HepG2 (cell line): ENCODE measurements around the gene EEF1AKMT4. TPM values are rescaled to one million over a fixed set of nuclear protein-coding genes. Genes with fewer than 3 reads are reported as not detected.

ENCODE experiments used
- CEBPB ChIP-seq: IDR thresholded peaks from 2 replicates; pipeline ENCODE4 v1.6.1; 2011; ENCODE audit warnings: low read depth, low read length, improper control_type of control experiment, borderline replicate concordance
- ERF ChIP-seq: IDR thresholded peaks from 2 replicates; pipeline ENCODE4 v1.6.1; 2018; ENCODE audit warnings: missing biosample characterization, missing genetic modification reagents
- EZH2 ChIP-seq: conservative IDR thresholded peaks from 2 replicates; pipeline ENCODE4 v1.6.1; 2012; ENCODE audit warnings: mild to moderate bottlenecking, low read depth, low read length, moderate library complexity
- PLRG1 ChIP-seq: fragments of 450-650 bp; conservative IDR thresholded peaks from 2 replicates; pipeline ENCODE4 v1.6.1; 2016
- SNRNP70 ChIP-seq: fragments of 200-400 bp; formaldehyde crosslinking; IDR thresholded peaks from 2 replicates; pipeline ENCODE4 v1.6.1; 2017; ENCODE audit warnings: mild to moderate bottlenecking, low read depth, low read length, moderate library complexity
- XRCC5 ChIP-seq: fragments of 200-400 bp; formaldehyde crosslinking; optimal IDR thresholded peaks from 2 replicates; pipeline ENCODE3; 2017; ENCODE audit warnings: mild to moderate bottlenecking, low read length
- ZSCAN31 ChIP-seq: sonication (generic); formaldehyde crosslinking; IDR thresholded peaks from 2 replicates; pipeline ENCODE4 v1.5.0; 2020; ENCODE audit warnings: low read depth, mild to moderate bottlenecking, missing genetic modification reagents
- ZSCAN9 ChIP-seq: IDR thresholded peaks from 2 replicates; pipeline ENCODE4 v1.6.1; 2016; ENCODE audit warnings: borderline replicate concordance
- polyA plus RNA-seq, 8 experiments: library from polyadenylated mRNA; depleted of rRNA in 3 of 8; stranded (reverse) in 7 of 8; unstranded in 1 of 8; fragments of >200 nt; fragmentation: Illumina TruSeq in 4 of 8; extraction: Trizol in 4 of 8; gene quantifications; 2 replicates each; pipeline versions ENCODE4 v1.2.1 to v1.2.3, GENCODE V29; 2011 to 2016; ENCODE audit warnings: low read depth in 4 of 8, missing spikeins in 1 of 8, mixed read lengths in 1 of 8; ENCODE audit not compliant: insufficient read depth in 1 of 8
- total RNA-seq, 5 experiments: library from RNA; depleted of rRNA; stranded (reverse); fragments of >200 nt; fragmentation: Illumina TruSeq; extraction: Trizol; gene quantifications; 2 replicates each; pipeline ENCODE4 v1.2.3, GENCODE V29; 2016; ENCODE audit warnings: low read depth in 1 of 5
- TF ChIP-seq, protein P1 (sequence below): sonication (generic); formaldehyde crosslinking; IDR thresholded peaks from 2 replicates; pipeline ENCODE4 v1.4.0; 2020; ENCODE audit warnings: missing genetic modification reagents
- TF ChIP-seq, protein P2 (sequence below): IDR thresholded peaks from 2 replicates; pipeline ENCODE4 v1.6.1; 2012; ENCODE audit warnings: inconsistent platforms
- TF ChIP-seq, protein P3 (sequence below): fragments of 450-650 bp; IDR thresholded peaks from 2 replicates; pipeline ENCODE4 v1.6.1; 2017; ENCODE audit warnings: mild to moderate bottlenecking
- TF ChIP-seq, protein P4 (sequence below): sonication (generic); formaldehyde crosslinking; IDR thresholded peaks from 2 replicates; pipeline ENCODE4 v1.5.1; 2020; ENCODE audit warnings: missing genetic modification reagents, mild to moderate bottlenecking, borderline replicate concordance
- TF ChIP-seq, protein P5 (sequence below): sonication (generic); formaldehyde crosslinking; conservative IDR thresholded peaks from 2 replicates; pipeline ENCODE4 v1.4.0; 2020; ENCODE audit warnings: mild to moderate bottlenecking, missing genetic modification reagents, moderate library complexity
- TF ChIP-seq, protein P6 (sequence below): sonication (generic); formaldehyde crosslinking; IDR thresholded peaks from 2 replicates; pipeline ENCODE4 v1.4.0; 2020; ENCODE audit warnings: missing genetic modification reagents
- TF ChIP-seq, protein P7 (sequence below): sonication (generic); formaldehyde crosslinking; IDR thresholded peaks from 2 replicates; pipeline ENCODE4 v1.4.0; 2020; ENCODE audit warnings: missing genetic modification reagents

The EEF1AKMT4 gene
- total and polyA plus RNA-seq, 2 of the 13 experiments (the other 11 are each of a cell fraction or from before 2014, with no cell fraction given) = 13.1 to 15.8 TPM

DNA sequence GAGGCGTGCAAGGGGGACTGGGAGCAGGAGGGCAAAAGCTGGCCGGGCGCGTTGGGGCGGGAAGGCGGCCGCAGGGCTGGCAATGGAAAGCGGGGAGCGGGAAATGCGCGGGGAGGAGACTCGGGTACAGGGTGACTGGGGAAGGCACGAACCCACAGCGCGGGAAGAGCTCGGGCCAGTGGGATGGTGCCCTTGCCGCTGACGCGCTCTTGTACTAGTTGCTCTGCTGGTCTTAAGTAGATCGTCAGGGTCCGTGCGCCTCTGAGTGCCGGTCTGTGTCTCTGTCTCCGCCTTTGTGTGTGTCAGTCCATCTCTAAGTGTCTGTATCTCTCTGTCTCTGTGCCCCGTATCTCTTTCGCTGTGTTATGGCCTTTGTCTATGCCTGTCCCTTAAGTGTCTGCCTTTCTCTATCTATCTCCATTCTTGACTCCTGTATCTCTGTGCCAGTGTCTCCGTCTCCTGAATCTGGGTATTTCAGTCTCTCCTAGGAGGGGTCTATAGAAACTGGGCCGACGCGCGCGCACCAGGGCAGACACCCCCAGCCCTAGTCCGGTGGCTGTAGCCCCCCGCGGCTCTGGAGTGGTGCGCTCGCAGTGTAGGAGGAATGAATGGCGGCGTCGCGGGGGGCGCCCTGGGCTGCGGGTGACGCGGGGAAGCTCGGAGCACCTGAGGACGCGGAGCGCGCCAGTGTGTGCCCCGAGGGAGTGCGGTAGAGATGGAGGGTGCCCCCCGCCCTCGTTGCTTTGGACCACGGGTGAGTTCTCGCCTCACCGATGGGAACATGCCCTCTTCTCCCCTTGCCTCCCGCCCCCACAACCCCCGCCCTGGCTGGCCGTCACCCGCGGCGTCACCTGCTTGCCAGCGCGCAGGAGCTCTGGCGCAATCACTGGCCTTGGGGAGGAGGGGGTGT lies 12.6 kb downstream of the EEF1AKMT4 start (continued):
- TF ChIP-seq, protein P1, sequence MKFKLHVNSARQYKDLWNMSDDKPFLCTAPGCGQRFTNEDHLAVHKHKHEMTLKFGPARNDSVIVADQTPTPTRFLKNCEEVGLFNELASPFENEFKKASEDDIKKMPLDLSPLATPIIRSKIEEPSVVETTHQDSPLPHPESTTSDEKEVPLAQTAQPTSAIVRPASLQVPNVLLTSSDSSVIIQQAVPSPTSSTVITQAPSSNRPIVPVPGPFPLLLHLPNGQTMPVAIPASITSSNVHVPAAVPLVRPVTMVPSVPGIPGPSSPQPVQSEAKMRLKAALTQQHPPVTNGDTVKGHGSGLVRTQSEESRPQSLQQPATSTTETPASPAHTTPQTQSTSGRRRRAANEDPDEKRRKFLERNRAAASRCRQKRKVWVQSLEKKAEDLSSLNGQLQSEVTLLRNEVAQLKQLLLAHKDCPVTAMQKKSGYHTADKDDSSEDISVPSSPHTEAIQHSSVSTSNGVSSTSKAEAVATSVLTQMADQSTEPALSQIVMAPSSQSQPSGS (CRISPR knock-in tag) = no peak
- TF ChIP-seq ZSCAN9 (CRISPR knock-in tag) (no peak), PLRG1 (no peak), SNRNP70 (no peak), XRCC5 (no peak), ERF (CRISPR knock-in tag) (no peak), ZSCAN31 (CRISPR knock-in tag) (no peak), CEBPB (peak; percentile 70; the same call in 1 of the 2 replicates), EZH2 (peak; percentile 87; the same call in 1 of the 2 replicates)
- TF ChIP-seq, protein P2, sequence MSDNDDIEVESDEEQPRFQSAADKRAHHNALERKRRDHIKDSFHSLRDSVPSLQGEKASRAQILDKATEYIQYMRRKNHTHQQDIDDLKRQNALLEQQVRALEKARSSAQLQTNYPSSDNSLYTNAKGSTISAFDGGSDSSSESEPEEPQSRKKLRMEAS = peak; percentile 16
- TF ChIP-seq, protein P3, sequence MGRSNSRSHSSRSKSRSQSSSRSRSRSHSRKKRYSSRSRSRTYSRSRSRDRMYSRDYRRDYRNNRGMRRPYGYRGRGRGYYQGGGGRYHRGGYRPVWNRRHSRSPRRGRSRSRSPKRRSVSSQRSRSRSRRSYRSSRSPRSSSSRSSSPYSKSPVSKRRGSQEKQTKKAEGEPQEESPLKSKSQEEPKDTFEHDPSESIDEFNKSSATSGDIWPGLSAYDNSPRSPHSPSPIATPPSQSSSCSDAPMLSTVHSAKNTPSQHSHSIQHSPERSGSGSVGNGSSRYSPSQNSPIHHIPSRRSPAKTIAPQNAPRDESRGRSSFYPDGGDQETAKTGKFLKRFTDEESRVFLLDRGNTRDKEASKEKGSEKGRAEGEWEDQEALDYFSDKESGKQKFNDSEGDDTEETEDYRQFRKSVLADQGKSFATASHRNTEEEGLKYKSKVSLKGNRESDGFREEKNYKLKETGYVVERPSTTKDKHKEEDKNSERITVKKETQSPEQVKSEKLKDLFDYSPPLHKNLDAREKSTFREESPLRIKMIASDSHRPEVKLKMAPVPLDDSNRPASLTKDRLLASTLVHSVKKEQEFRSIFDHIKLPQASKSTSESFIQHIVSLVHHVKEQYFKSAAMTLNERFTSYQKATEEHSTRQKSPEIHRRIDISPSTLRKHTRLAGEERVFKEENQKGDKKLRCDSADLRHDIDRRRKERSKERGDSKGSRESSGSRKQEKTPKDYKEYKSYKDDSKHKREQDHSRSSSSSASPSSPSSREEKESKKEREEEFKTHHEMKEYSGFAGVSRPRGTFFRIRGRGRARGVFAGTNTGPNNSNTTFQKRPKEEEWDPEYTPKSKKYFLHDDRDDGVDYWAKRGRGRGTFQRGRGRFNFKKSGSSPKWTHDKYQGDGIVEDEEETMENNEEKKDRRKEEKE = no peak
- TF ChIP-seq, protein P4, sequence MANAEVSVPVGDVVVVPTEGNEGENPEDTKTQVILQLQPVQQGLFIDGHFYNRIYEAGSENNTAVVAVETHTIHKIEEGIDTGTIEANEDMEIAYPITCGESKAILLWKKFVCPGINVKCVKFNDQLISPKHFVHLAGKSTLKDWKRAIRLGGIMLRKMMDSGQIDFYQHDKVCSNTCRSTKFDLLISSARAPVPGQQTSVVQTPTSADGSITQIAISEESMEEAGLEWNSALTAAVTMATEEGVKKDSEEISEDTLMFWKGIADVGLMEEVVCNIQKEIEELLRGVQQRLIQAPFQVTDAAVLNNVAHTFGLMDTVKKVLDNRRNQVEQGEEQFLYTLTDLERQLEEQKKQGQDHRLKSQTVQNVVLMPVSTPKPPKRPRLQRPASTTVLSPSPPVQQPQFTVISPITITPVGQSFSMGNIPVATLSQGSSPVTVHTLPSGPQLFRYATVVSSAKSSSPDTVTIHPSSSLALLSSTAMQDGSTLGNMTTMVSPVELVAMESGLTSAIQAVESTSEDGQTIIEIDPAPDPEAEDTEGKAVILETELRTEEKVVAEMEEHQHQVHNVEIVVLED = no peak
- TF ChIP-seq, protein P5, sequence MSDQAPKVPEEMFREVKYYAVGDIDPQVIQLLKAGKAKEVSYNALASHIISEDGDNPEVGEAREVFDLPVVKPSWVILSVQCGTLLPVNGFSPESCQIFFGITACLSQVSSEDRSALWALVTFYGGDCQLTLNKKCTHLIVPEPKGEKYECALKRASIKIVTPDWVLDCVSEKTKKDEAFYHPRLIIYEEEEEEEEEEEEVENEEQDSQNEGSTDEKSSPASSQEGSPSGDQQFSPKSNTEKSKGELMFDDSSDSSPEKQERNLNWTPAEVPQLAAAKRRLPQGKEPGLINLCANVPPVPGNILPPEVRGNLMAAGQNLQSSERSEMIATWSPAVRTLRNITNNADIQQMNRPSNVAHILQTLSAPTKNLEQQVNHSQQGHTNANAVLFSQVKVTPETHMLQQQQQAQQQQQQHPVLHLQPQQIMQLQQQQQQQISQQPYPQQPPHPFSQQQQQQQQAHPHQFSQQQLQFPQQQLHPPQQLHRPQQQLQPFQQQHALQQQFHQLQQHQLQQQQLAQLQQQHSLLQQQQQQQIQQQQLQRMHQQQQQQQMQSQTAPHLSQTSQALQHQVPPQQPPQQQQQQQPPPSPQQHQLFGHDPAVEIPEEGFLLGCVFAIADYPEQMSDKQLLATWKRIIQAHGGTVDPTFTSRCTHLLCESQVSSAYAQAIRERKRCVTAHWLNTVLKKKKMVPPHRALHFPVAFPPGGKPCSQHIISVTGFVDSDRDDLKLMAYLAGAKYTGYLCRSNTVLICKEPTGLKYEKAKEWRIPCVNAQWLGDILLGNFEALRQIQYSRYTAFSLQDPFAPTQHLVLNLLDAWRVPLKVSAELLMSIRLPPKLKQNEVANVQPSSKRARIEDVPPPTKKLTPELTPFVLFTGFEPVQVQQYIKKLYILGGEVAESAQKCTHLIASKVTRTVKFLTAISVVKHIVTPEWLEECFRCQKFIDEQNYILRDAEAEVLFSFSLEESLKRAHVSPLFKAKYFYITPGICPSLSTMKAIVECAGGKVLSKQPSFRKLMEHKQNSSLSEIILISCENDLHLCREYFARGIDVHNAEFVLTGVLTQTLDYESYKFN (CRISPR knock-in tag) = no peak
- TF ChIP-seq, protein P6, sequence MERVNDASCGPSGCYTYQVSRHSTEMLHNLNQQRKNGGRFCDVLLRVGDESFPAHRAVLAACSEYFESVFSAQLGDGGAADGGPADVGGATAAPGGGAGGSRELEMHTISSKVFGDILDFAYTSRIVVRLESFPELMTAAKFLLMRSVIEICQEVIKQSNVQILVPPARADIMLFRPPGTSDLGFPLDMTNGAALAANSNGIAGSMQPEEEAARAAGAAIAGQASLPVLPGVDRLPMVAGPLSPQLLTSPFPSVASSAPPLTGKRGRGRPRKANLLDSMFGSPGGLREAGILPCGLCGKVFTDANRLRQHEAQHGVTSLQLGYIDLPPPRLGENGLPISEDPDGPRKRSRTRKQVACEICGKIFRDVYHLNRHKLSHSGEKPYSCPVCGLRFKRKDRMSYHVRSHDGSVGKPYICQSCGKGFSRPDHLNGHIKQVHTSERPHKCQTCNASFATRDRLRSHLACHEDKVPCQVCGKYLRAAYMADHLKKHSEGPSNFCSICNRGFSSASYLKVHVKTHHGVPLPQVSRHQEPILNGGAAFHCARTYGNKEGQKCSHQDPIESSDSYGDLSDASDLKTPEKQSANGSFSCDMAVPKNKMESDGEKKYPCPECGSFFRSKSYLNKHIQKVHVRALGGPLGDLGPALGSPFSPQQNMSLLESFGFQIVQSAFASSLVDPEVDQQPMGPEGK = peak; percentile 72; the same call in 1 of the 2 replicates
- TF ChIP-seq, protein P7, sequence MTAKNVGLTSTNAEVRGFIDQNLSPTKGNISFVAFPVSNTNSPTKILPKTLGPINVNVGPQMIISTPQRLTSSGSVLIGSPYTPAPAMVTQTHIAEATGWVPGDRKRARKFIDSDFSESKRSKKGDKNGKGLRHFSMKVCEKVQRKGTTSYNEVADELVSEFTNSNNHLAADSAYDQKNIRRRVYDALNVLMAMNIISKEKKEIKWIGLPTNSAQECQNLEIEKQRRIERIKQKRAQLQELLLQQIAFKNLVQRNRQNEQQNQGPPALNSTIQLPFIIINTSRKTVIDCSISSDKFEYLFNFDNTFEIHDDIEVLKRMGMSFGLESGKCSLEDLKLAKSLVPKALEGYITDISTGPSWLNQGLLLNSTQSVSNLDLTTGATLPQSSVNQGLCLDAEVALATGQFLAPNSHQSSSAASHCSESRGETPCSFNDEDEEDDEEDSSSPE (CRISPR knock-in tag) = no peak
